Measurements from ENCODE around the gene CPNE7. TPM values are rescaled to one million over a fixed set of nuclear protein-coding genes. Genes with fewer than 3 reads are reported as not detected.
A peak's percentile ranks its signal among the peaks of the same experiment; 100 is the strongest.

CPNE7 gene
- total and polyA plus RNA-seq, 9 of the 15 experiments (the other 6 are each of a cell fraction or from before 2014, with no cell fraction given) = 0.30 to 73.4 (median 32.7) TPM

DNA sequence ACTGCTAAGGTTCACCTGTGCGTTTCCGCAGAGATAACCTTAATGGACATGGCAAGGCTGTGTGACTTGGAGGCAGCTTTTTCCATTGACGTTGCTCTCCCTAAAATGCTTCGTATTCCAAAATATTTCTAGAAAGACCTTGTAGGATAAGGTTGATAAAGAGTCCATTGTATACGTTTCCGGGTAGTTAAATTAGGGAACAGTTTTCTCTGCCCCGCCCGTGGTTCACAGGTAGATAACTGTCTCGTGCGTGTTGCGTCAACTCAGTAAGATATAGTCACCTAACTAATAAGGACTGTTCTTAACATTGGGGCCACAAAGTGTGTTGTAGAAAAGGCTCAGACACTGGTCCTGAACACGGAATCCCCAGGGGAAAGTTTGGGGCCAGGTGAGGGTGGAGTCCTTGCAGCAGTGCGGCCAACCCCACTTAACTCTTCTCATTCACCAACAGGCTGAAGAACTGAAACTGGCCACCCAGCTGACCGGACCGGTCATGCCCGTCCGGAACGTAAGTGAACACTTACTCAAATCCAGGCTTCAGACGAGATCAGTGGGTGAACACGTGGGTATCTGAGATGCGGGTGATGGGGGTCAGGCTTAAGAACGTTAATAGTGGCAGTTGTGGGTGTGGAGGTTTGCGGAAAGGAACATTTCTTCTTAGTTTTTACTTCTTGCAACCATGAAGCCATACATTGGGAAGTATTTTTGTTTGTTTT lies 13.5 kb upstream of the CPNE7 start (continued):
- no peak for TF ChIP-seq NCOR1 (IDR thresholded peaks at IDR 0.05)
- TF ChIP-seq, protein P1, sequence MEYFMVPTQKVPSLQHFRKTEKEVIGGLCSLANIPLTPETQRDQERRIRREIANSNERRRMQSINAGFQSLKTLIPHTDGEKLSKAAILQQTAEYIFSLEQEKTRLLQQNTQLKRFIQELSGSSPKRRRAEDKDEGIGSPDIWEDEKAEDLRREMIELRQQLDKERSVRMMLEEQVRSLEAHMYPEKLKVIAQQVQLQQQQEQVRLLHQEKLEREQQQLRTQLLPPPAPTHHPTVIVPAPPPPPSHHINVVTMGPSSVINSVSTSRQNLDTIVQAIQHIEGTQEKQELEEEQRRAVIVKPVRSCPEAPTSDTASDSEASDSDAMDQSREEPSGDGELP (CRISPR knock-in tag; IDR thresholded peaks at IDR 0.05; ENCODE audit: borderline replicate concordance) = peak; percentile 68
- no peak for TF ChIP-seq ERF (CRISPR knock-in tag; IDR thresholded peaks at IDR 0.05)
- TF ChIP-seq SP1 (CRISPR knock-in tag; IDR thresholded peaks at IDR 0.05) = 0 out of 2 replicates have a peak, but pooled peaks have one; percentile 25
- TF ChIP-seq, protein P2, sequence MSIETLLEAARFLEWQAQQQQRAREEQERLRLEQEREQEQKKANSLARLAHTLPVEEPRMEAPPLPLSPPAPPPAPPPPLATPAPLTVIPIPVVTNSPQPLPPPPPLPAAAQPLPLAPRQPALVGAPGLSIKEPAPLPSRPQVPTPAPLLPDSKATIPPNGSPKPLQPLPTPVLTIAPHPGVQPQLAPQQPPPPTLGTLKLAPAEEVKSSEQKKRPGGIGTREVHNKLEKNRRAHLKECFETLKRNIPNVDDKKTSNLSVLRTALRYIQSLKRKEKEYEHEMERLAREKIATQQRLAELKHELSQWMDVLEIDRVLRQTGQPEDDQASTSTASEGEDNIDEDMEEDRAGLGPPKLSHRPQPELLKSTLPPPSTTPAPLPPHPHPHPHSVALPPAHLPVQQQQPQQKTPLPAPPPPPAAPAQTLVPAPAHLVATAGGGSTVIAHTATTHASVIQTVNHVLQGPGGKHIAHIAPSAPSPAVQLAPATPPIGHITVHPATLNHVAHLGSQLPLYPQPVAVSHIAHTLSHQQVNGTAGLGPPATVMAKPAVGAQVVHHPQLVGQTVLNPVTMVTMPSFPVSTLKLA (conservative IDR thresholded peaks at IDR 0.05) = peak in 1 of 2 experiments; percentile 57
- no peak for TF ChIP-seq HDAC6 (IDR thresholded peaks at IDR 0.05; ENCODE audit: low read depth, low read length)
- TF ChIP-seq, protein P3, sequence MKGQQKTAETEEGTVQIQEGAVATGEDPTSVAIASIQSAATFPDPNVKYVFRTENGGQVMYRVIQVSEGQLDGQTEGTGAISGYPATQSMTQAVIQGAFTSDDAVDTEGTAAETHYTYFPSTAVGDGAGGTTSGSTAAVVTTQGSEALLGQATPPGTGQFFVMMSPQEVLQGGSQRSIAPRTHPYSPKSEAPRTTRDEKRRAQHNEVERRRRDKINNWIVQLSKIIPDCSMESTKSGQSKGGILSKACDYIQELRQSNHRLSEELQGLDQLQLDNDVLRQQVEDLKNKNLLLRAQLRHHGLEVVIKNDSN (CRISPR knock-in tag; IDR thresholded peaks at IDR 0.05) = no peak
- no peak for TF ChIP-seq MED1 (CRISPR knock-in tag; IDR thresholded peaks at IDR 0.05; ENCODE audit: borderline replicate concordance)
- TF ChIP-seq, protein P4, sequence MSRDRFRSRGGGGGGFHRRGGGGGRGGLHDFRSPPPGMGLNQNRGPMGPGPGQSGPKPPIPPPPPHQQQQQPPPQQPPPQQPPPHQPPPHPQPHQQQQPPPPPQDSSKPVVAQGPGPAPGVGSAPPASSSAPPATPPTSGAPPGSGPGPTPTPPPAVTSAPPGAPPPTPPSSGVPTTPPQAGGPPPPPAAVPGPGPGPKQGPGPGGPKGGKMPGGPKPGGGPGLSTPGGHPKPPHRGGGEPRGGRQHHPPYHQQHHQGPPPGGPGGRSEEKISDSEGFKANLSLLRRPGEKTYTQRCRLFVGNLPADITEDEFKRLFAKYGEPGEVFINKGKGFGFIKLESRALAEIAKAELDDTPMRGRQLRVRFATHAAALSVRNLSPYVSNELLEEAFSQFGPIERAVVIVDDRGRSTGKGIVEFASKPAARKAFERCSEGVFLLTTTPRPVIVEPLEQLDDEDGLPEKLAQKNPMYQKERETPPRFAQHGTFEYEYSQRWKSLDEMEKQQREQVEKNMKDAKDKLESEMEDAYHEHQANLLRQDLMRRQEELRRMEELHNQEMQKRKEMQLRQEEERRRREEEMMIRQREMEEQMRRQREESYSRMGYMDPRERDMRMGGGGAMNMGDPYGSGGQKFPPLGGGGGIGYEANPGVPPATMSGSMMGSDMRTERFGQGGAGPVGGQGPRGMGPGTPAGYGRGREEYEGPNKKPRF (IDR thresholded peaks at IDR 0.05; ENCODE audit: low read depth, low read length) = no peak
- TF ChIP-seq, protein P5, sequence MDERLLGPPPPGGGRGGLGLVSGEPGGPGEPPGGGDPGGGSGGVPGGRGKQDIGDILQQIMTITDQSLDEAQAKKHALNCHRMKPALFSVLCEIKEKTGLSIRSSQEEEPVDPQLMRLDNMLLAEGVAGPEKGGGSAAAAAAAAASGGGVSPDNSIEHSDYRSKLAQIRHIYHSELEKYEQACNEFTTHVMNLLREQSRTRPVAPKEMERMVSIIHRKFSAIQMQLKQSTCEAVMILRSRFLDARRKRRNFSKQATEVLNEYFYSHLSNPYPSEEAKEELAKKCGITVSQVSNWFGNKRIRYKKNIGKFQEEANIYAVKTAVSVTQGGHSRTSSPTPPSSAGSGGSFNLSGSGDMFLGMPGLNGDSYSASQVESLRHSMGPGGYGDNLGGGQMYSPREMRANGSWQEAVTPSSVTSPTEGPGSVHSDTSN (CRISPR knock-in tag; IDR thresholded peaks at IDR 0.05; ENCODE audit: low read depth) = no peak
- TF ChIP-seq, protein P5 (tag; conservative IDR thresholded peaks at IDR 0.05; ENCODE audit: low read depth) = no peak
- TF ChIP-seq FOXP1 (CRISPR knock-in tag; IDR thresholded peaks at IDR 0.05) = no peak
- no peak for TF ChIP-seq ARID1B (IDR thresholded peaks at IDR 0.05)
- no peak for TF ChIP-seq HNRNPLL (IDR thresholded peaks at IDR 0.05; ENCODE audit: low read depth, low read length, poor library complexity, severe bottlenecking)
- TF ChIP-seq, protein P6, sequence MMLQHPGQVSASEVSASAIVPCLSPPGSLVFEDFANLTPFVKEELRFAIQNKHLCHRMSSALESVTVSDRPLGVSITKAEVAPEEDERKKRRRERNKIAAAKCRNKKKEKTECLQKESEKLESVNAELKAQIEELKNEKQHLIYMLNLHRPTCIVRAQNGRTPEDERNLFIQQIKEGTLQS (IDR thresholded peaks at IDR 0.05) = 0 out of 2 replicates have a peak, but pooled peaks have one; percentile 34
- TF ChIP-seq, protein P6 (CRISPR knock-in tag; conservative IDR thresholded peaks at IDR 0.05) = no peak
- no peak; the same call in 1 of the 2 replicates for TF ChIP-seq JUND (IDR thresholded peaks at IDR 0.05; ENCODE audit: borderline replicate concordance, low read depth, low read length)
- TF ChIP-seq JUND (tag; IDR thresholded peaks at IDR 0.05; ENCODE audit: borderline replicate concordance, low read depth, low read length) = no peak

All from K562 (cell line).